WTC11 (cell line): ENCODE measurements around the gene CBX1.

Experiments used
- E2F1 ChIP-seq: sonication (generic); formaldehyde crosslinking; IDR thresholded peaks from 2 replicates; pipeline ENCODE4 v1.8.0; 2022; ENCODE audit warnings: mild to moderate bottlenecking, missing genetic modification reagents
- E2F4 ChIP-seq: sonication (generic); formaldehyde crosslinking; IDR thresholded peaks from 2 replicates; pipeline ENCODE4 v1.8.1; 2022; ENCODE audit warnings: low read depth, mild to moderate bottlenecking, moderate library complexity, missing genetic modification reagents, borderline replicate concordance
- ELF4 ChIP-seq: sonication (generic); formaldehyde crosslinking; IDR thresholded peaks from 2 replicates; pipeline ENCODE4 v1.8.1; 2022; ENCODE audit warnings: low read depth, mild to moderate bottlenecking, moderate library complexity, missing genetic modification reagents
- ETV6 ChIP-seq: sonication (generic); formaldehyde crosslinking; IDR thresholded peaks from 2 replicates; pipeline ENCODE4 v1.8.1; 2022; ENCODE audit warnings: mild to moderate bottlenecking, missing genetic modification reagents
- SP1 ChIP-seq: sonication (generic); formaldehyde crosslinking; conservative IDR thresholded peaks from 2 replicates; pipeline ENCODE4 v1.8.1; 2022; ENCODE audit warnings: missing genetic modification reagents
- USF2 ChIP-seq: sonication (generic); formaldehyde crosslinking; IDR thresholded peaks from 2 replicates; pipeline ENCODE4 v1.8.1; 2023; ENCODE audit warnings: mild to moderate bottlenecking, missing genetic modification reagents, moderate library complexity
- ZNF121 ChIP-seq: sonication (generic); formaldehyde crosslinking; IDR thresholded peaks from 2 replicates; pipeline ENCODE4 v1.8.0; 2023; ENCODE audit warnings: missing genetic modification reagents
- TF ChIP-seq, protein P1 (sequence below): sonication (generic); formaldehyde crosslinking; IDR thresholded peaks from 2 replicates; pipeline ENCODE4 v1.8.0; 2022; ENCODE audit warnings: mild to moderate bottlenecking, missing genetic modification reagents
- TF ChIP-seq, protein P2 (sequence below): sonication (generic); formaldehyde crosslinking; IDR thresholded peaks from 2 replicates; pipeline ENCODE4 v1.8.1; 2022; ENCODE audit warnings: mild to moderate bottlenecking, moderate library complexity, missing genetic modification reagents
- TF ChIP-seq, protein P3 (sequence below): fragments of 200-600 bp; IDR thresholded peaks from 2 replicates; pipeline ENCODE4 v1.8.0; 2022; ENCODE audit warnings: antibody characterized with exemption
- TF ChIP-seq, protein P4 (sequence below): sonication (generic); formaldehyde crosslinking; conservative IDR thresholded peaks from 2 replicates; pipeline ENCODE4 v1.8.1; 2022; ENCODE audit warnings: mild to moderate bottlenecking, missing genetic modification reagents
- TF ChIP-seq, protein P5 (sequence below): sonication (generic); formaldehyde crosslinking; IDR thresholded peaks from 2 replicates; pipeline ENCODE4 v1.8.1; 2022; ENCODE audit warnings: low read depth, missing genetic modification reagents, borderline replicate concordance

- TF ChIP-seq ETV6 (CRISPR knock-in tag): no peak
- TF ChIP-seq, protein P1, sequence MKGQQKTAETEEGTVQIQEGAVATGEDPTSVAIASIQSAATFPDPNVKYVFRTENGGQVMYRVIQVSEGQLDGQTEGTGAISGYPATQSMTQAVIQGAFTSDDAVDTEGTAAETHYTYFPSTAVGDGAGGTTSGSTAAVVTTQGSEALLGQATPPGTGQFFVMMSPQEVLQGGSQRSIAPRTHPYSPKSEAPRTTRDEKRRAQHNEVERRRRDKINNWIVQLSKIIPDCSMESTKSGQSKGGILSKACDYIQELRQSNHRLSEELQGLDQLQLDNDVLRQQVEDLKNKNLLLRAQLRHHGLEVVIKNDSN (CRISPR knock-in tag): no peak
- TF ChIP-seq, protein P2, sequence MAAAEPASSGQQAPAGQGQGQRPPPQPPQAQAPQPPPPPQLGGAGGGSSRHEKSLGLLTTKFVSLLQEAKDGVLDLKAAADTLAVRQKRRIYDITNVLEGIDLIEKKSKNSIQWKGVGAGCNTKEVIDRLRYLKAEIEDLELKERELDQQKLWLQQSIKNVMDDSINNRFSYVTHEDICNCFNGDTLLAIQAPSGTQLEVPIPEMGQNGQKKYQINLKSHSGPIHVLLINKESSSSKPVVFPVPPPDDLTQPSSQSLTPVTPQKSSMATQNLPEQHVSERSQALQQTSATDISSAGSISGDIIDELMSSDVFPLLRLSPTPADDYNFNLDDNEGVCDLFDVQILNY (CRISPR knock-in tag): no peak
- TF ChIP-seq, protein P3, sequence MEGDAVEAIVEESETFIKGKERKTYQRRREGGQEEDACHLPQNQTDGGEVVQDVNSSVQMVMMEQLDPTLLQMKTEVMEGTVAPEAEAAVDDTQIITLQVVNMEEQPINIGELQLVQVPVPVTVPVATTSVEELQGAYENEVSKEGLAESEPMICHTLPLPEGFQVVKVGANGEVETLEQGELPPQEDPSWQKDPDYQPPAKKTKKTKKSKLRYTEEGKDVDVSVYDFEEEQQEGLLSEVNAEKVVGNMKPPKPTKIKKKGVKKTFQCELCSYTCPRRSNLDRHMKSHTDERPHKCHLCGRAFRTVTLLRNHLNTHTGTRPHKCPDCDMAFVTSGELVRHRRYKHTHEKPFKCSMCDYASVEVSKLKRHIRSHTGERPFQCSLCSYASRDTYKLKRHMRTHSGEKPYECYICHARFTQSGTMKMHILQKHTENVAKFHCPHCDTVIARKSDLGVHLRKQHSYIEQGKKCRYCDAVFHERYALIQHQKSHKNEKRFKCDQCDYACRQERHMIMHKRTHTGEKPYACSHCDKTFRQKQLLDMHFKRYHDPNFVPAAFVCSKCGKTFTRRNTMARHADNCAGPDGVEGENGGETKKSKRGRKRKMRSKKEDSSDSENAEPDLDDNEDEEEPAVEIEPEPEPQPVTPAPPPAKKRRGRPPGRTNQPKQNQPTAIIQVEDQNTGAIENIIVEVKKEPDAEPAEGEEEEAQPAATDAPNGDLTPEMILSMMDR: no peak
- TF ChIP-seq USF2 (CRISPR knock-in tag): no peak
- no peak for TF ChIP-seq E2F4
- TF ChIP-seq SP1 (CRISPR knock-in tag): no peak
- no peak for TF ChIP-seq ZNF121 (CRISPR knock-in tag)
- TF ChIP-seq E2F1 (CRISPR knock-in tag): no peak
- no peak for TF ChIP-seq ELF4 (CRISPR knock-in tag)
- TF ChIP-seq, protein P4, sequence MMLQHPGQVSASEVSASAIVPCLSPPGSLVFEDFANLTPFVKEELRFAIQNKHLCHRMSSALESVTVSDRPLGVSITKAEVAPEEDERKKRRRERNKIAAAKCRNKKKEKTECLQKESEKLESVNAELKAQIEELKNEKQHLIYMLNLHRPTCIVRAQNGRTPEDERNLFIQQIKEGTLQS (CRISPR knock-in tag): no peak
- TF ChIP-seq, protein P5, sequence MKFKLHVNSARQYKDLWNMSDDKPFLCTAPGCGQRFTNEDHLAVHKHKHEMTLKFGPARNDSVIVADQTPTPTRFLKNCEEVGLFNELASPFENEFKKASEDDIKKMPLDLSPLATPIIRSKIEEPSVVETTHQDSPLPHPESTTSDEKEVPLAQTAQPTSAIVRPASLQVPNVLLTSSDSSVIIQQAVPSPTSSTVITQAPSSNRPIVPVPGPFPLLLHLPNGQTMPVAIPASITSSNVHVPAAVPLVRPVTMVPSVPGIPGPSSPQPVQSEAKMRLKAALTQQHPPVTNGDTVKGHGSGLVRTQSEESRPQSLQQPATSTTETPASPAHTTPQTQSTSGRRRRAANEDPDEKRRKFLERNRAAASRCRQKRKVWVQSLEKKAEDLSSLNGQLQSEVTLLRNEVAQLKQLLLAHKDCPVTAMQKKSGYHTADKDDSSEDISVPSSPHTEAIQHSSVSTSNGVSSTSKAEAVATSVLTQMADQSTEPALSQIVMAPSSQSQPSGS (CRISPR knock-in tag): no peak
Measured at GRCh38 chr17:48056879-48057278, 44.4 kb downstream of the CBX1 start.
